Thyroid gland (tissue), 4 donors: ENCODE measurements around the gene LSM7. TPM values are rescaled to one million over a fixed set of nuclear protein-coding genes. Genes with fewer than 3 reads are reported as not detected.

Experiments
- DNase-seq, 2 donors: peaks; one replicate each; pipeline ENCODE4 v3.0.0-alpha.2; 2019
- H3K27ac ChIP-seq, 3 donors: fragments of 200-600 bp; sonication (generic); 1 replicate in 2 of 3; 2 replicates in 1 of 3; pipeline ENCODE4 v1.5.1; 2016 to 2019; ENCODE audit warnings: mild to moderate bottlenecking in 1 of 3, moderate library complexity in 1 of 3
- H3K27me3 ChIP-seq: fragments of 200-600 bp; sonication (generic); one replicate; pipeline ENCODE4 v1.5.1; 2019
- H3K36me3 ChIP-seq, 2 donors: fragments of 200-600 bp; sonication (generic); one replicate each; pipeline ENCODE4 v1.5.1; 2016 to 2019
- H3K4me1 ChIP-seq, 2 donors: fragments of 200-600 bp; sonication (generic); one replicate each; pipeline ENCODE4 v1.5.1; 2017 to 2019
- H3K4me3 ChIP-seq, 3 donors: fragments of 200-600 bp; sonication (generic); replicated peaks in 1 of 3; 1 replicate in 2 of 3; 2 replicates in 1 of 3; pipeline ENCODE4 v1.5.1; 2016; ENCODE audit warnings: mild to moderate bottlenecking in 1 of 3
- H3K9me3 ChIP-seq: fragments of 200-600 bp; sonication (generic); one replicate; pipeline ENCODE4 v1.5.1; 2017
- CTCF ChIP-seq, 6 experiments: fragments of 200-600 bp in 3 of 6; fragments of 450-650 bp in 3 of 6; sonication (generic) in 3 of 6; IDR thresholded peaks; one replicate each; pipeline ENCODE4 v1.5.1; 2016 to 2019; ENCODE audit warnings: antibody characterized with exemption in 6 of 6, mild to moderate bottlenecking in 2 of 6, inconsistent platforms in 1 of 6, moderate library complexity in 1 of 6
- POLR2A ChIP-seq, 2 donors: fragments of 450-650 bp; IDR thresholded peaks; one replicate each; pipeline ENCODE4 v1.6.1; 2017; ENCODE audit warnings: antibody characterized with exemption in 2 of 2, mild to moderate bottlenecking in 2 of 2, moderate library complexity in 1 of 2
- WGBS, 2 donors: methylation state at CpG; one replicate each; pipeline ENCODE4 v1.1.5; 2017; 5-methylcytosine and 5-hydroxymethylcytosine counted together
- intact Hi-C: fragments of 100-400 bp; cut with DNase I; formaldehyde crosslinking; loops from one replicate; pipeline ENCODE4 v1.15.1; 2023
- total RNA-seq, 4 donors: library from RNA; depleted of rRNA; stranded (reverse); fragments of >200 nt; gene quantifications; one replicate each; pipeline ENCODE4 v1.2.3, GENCODE V29; 2016

The LSM7 gene
- total RNA-seq, 4 donors from 2014 or later, result 21.1 to 139 (median 55.1) TPM

- Histone ChIP-seq H3K4me1 (no peaks in the 10 kb centered on the region), H3K36me3 (no peaks in the 10 kb centered on the region), H3K4me3 (no peak overlapping the region), H3K27me3 (no peaks in the 10 kb centered on the region), H3K27ac (no peak overlapping the region), H3K9me3 (no peaks in the 10 kb centered on the region)
- TF ChIP-seq CTCF (IDR thresholded peaks at IDR 0.05) (no peak), POLR2A (IDR thresholded peaks at IDR 0.05) (no peak)
- intact Hi-C loops, result no loop called here
- WGBS, 2 donors, result 58 to 70% methylated on average over 11 of the region's 11 CpGs
- no peak for DNase-seq
Observed at GRCh38 chr19:2372076-2372612, 43.8 kb upstream of the LSM7 start.

DNA sequence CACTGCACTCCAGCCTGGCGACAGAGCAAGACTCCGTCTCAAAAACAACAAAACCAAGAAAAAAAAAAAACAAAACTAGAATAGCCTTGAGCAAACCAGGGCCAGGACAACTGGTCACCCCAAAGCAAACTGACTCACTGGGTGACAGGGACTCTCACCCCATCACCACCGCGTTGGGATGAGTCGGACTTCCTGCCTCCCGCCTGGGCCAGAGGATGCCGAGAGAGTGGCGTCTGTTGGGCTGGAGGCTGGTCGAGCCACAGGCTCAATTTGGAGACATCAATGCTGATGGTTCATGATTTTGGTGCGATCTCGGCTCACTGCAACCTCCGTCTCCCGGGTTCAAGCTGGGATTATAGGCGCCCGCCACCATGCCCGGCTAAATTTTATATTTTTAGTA, 43.3 kb upstream of the LSM7 start:
- Histone ChIP-seq H3K36me3 (no peaks in the 10 kb centered on the region), H3K27ac (no peak overlapping the region), H3K4me1 (no peaks in the 10 kb centered on the region), H3K9me3 (no peaks in the 10 kb centered on the region), H3K4me3 (no peak overlapping the region), H3K27me3 (no peaks in the 10 kb centered on the region)
- 68 to 71% methylated on average over 16 of the region's 16 CpGs for WGBS, 2 donors
- intact Hi-C loops, result no loop called here
- TF ChIP-seq POLR2A (IDR thresholded peaks at IDR 0.05), result no peak
- TF ChIP-seq CTCF (IDR thresholded peaks at IDR 0.05), result no peak
- no peak for DNase-seq

- intact Hi-C loops, result no loop called here
- 65 to 76% methylated on average over 10 of the region's 10 CpGs for WGBS, 2 donors
- H3K27me3 ChIP-seq, result no peaks in the 10 kb centered on the region
- H3K27ac ChIP-seq, result no peak overlapping the region
- no peaks in the 10 kb centered on the region for H3K9me3 ChIP-seq
- DNase-seq, result no peak
- TF ChIP-seq CTCF (IDR thresholded peaks at IDR 0.05), result no peak
- no peak for TF ChIP-seq POLR2A (IDR thresholded peaks at IDR 0.05)
- no peaks in the 10 kb centered on the region for H3K4me1 ChIP-seq
- H3K36me3 ChIP-seq, result no peaks in the 10 kb centered on the region
- H3K4me3 ChIP-seq, result no peak overlapping the region
Observed at GRCh38 chr19:2365201-2365970, 37.0 kb upstream of the LSM7 start.

DNA sequence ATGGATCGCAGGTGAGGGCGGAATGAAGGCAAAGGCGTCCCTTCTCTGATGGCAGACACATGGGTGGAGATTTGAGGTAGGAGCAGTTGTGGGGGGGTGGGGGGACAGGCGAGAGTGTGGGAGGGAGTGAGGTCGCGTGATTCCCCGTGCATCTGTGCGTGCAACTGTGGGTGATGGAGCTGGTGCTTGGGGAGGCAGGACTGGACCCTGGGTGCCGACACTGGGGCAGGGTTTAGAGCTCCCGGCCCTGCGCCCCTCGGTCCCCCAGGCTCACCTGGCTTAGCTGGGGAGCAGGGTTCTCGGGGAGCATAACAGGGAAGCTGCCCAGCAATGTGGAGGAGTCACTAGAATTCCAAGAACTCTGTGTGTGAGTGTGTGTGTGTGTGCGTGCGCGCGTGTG, 35.0 kb upstream of the LSM7 start:
- no peak for DNase-seq
- Histone ChIP-seq H3K4me3 (no peak overlapping the region), H3K27ac (no peak overlapping the region), H3K4me1 (no peaks in the 10 kb centered on the region), H3K27me3 (no peaks in the 10 kb centered on the region), H3K36me3 (no peaks in the 10 kb centered on the region), H3K9me3 (no peaks in the 10 kb centered on the region)
- intact Hi-C loops, result no loop called here
- TF ChIP-seq CTCF (IDR thresholded peaks at IDR 0.05), result no peak
- no peak for TF ChIP-seq POLR2A (IDR thresholded peaks at IDR 0.05)
- 71 to 76% methylated on average over 14 to 17 of the region's 17 CpGs for WGBS, 2 donors

DNA sequence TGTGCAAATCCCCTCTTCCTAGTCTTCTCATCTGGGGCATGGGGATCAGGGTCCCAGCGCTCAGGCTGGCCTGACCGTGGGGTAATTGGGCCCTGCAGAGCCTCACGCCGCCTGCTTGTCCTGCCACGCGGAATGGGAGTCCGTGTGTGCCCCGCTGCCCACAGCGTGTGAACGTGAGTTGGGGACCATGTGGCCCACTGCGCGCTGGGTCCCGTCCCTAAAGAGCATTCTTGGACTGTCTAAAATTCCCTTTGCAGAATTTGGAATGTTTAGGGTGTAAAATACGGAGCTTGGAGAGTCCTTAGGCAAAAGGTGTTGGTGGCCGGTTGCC, 34.5 kb upstream of the LSM7 start:
- no peak for DNase-seq
- 80 to 83% methylated on average over 14 to 15 of the region's 15 CpGs for WGBS, 2 donors
- no peak overlapping the region for H3K27ac ChIP-seq
- no peaks in the 10 kb centered on the region for H3K36me3 ChIP-seq
- H3K27me3 ChIP-seq, result no peaks in the 10 kb centered on the region
- intact Hi-C loops, result no loop called here
- TF ChIP-seq CTCF (IDR thresholded peaks at IDR 0.05) (no peak), POLR2A (IDR thresholded peaks at IDR 0.05) (no peak)
- no peak overlapping the region for H3K4me3 ChIP-seq
- no peaks in the 10 kb centered on the region for H3K9me3 ChIP-seq
- no peaks in the 10 kb centered on the region for H3K4me1 ChIP-seq
